Ovary (tissue), 3 donors: ENCODE measurements around the gene RTP5.
"Not testable (repeated sequence)": the region's sequence is repeated elsewhere in the genome, so short reads cannot be mapped to it uniquely, and the experiment has no call there.

Experiments used
- EP300 ChIP-seq: sonication (generic); formaldehyde crosslinking; IDR thresholded peaks from one replicate; pipeline ENCODE4 v1.6.1; 2017; ENCODE audit warnings: antibody characterized with exemption
- POLR2A ChIP-seq: fragments of 450-650 bp; IDR thresholded peaks from one replicate; pipeline ENCODE4 v1.6.1; 2017; ENCODE audit warnings: antibody characterized with exemption, mild to moderate bottlenecking, moderate library complexity
- TF ChIP-seq, protein P1 (sequence below), 3 donors: fragments of 450-650 bp in 2 of 3; fragments of 200-600 bp in 1 of 3; IDR thresholded peaks; one replicate each; pipeline versions ENCODE4 v1.5.1 to v1.8.0; 2016 to 2022; ENCODE audit warnings: antibody characterized with exemption in 3 of 3, mild to moderate bottlenecking in 1 of 3
- donor health status: DM: no; HTN: no; CAD: no.

GRCh38 chr2:241833756-241834526 lies 35.6 kb upstream of the RTP5 start:
- TF ChIP-seq POLR2A, EP300: not testable (repeated sequence)
- TF ChIP-seq, protein P1, sequence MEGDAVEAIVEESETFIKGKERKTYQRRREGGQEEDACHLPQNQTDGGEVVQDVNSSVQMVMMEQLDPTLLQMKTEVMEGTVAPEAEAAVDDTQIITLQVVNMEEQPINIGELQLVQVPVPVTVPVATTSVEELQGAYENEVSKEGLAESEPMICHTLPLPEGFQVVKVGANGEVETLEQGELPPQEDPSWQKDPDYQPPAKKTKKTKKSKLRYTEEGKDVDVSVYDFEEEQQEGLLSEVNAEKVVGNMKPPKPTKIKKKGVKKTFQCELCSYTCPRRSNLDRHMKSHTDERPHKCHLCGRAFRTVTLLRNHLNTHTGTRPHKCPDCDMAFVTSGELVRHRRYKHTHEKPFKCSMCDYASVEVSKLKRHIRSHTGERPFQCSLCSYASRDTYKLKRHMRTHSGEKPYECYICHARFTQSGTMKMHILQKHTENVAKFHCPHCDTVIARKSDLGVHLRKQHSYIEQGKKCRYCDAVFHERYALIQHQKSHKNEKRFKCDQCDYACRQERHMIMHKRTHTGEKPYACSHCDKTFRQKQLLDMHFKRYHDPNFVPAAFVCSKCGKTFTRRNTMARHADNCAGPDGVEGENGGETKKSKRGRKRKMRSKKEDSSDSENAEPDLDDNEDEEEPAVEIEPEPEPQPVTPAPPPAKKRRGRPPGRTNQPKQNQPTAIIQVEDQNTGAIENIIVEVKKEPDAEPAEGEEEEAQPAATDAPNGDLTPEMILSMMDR (IDR thresholded peaks at IDR 0.05): not testable (repeated sequence)
